AG09309 (cell line): ENCODE results near the gene RHBDL3.

ENCODE experiments used
- DNase-seq: peaks from one replicate; pipeline ENCODE4 v3.0.0-alpha.2; 2010; ENCODE audit warnings: low read depth
- H3K4me3 ChIP-seq: 2 replicates; pipeline ENCODE4 v1.5.1; 2011; ENCODE audit warnings: mild to moderate bottlenecking, low read depth, low read length, moderate library complexity; ENCODE audit not compliant: control insufficient read depth
- CTCF ChIP-seq: IDR thresholded peaks from 2 replicates; pipeline ENCODE4 v1.5.1; 2011; ENCODE audit warnings: mild to moderate bottlenecking, low read depth, low read length, inconsistent platforms; ENCODE audit not compliant: insufficient read depth, control insufficient read depth; ENCODE audit errors: missing control alignments

Gene RHBDL3

GRCh38 chr17:32298721-32299579 lies 33.3 kb downstream of the RHBDL3 start:
- H3K4me3 ChIP-seq, result no peak overlapping the region
- TF ChIP-seq CTCF, result no peak
- no peak for DNase-seq

- TF ChIP-seq CTCF, result no peak
- no peak overlapping the region for H3K4me3 ChIP-seq
- no peak for DNase-seq
Observed at GRCh38 chr17:32299580-32300164, 34.0 kb downstream of the RHBDL3 start.

GRCh38 chr17:32302037-32302436 lies 36.4 kb downstream of the RHBDL3 start:
- no peak for TF ChIP-seq CTCF
- no peak for DNase-seq

GRCh38 chr17:32302860-32303649 lies 37.4 kb downstream of the RHBDL3 start:
- no peak overlapping the region for H3K4me3 ChIP-seq
- no peak for TF ChIP-seq CTCF
- no peak for DNase-seq

More at GRCh38 chr17:32302037-32302436, 36.4 kb downstream of the RHBDL3 start:
- H3K4me3 ChIP-seq, result no peak overlapping the region

- DNase-seq, result no peak
- no peak overlapping the region for H3K4me3 ChIP-seq
- TF ChIP-seq CTCF, result no peak
Observed at GRCh38 chr17:32303781-32304288, 38.2 kb downstream of the RHBDL3 start.

GRCh38 chr17:32305049-32305448 lies 39.4 kb downstream of the RHBDL3 start:
- no peak for TF ChIP-seq CTCF
- no peak for DNase-seq
- H3K4me3 ChIP-seq, result no peak overlapping the region
